HCT116 (cell line): Measurements from ENCODE around the gene MYBPC2. TPM values are rescaled to one million over a fixed set of nuclear protein-coding genes. Genes with fewer than 3 reads are reported as not detected.

Experiments
- ATAC-seq: fragments of 200-7000 bp; cut with Tn5 transposase; 2 replicates; pipeline ENCODE4 v1.9.1; 2020; ENCODE audit warnings: mild to moderate bottlenecking, moderate library complexity
- BruUV-seq: library from RNA; stranded (reverse); fragments of 400-500 nt; replicated peaks from 2 replicates; lab custom pipeline; 2021; lab: Mats Ljungman, UMichigan
- CTCF ChIA-PET: fragments of 300-600 bp; sonication (Branson Sonifier 250); formaldehyde crosslinking; loops from one replicate; lab custom pipeline; 2021; ENCODE audit warnings: antibody characterized with exemption; lab: Charles Lee
- POLR2A ChIA-PET: fragments of 300-600, 350-600 bp; sonication (Branson Sonifier 250); formaldehyde crosslinking; loops from one replicate; lab custom pipeline; 2021; ENCODE audit warnings: antibody characterized with exemption; lab: Charles Lee
- RAD21 ChIA-PET, 2 experiments: fragments of 300-600 bp; sonication (Branson Sonifier 250); formaldehyde crosslinking; loops; one replicate each; lab custom pipeline; 2023; ENCODE audit warnings: low total read pairs in 2 of 2; ENCODE audit not compliant: uncharacterized antibody in 2 of 2, unreplicated experiment in 2 of 2, low non-redundant PET in 1 of 2; lab: Charles Lee
- DNase-seq: peaks from one replicate; pipeline ENCODE4 v3.0.0-alpha.2; 2010; ENCODE audit warnings: low read depth, low spot score
- H2AFZ ChIP-seq: fragments of 200-600 bp; shearing (Covaris generic), sonication (generic); 2 replicates; pipeline ENCODE4 v1.6.1; 2017; ENCODE audit warnings: low read depth, mixed run types, mixed read lengths, antibody characterized with exemption, low read length; ENCODE audit not compliant: poor library complexity, severe bottlenecking
- H3K27ac ChIP-seq: 2 replicates; pipeline ENCODE4 v1.5.1; 2012; ENCODE audit warnings: low read depth, low read length
- H3K27me3 ChIP-seq: fragments of 200-600 bp; sonication (generic); 2 replicates; pipeline ENCODE4 v1.6.1; 2016; ENCODE audit warnings: mixed run types, low read length, mixed read lengths; ENCODE audit not compliant: insufficient read depth
- H3K36me3 ChIP-seq, 2 experiments: fragments of 200-500 bp in 1 of 2; fragments of 200-600 bp in 1 of 2; sonication (Bioruptor generic) in 1 of 2; sonication (generic) in 1 of 2; 2 replicates each; pipeline versions ENCODE4 v1.5.1 to v1.6.1; 2014 to 2016; ENCODE audit warnings: low read length in 2 of 2, inconsistent platforms in 1 of 2, mixed read lengths in 1 of 2, mixed run types in 1 of 2; ENCODE audit not compliant: insufficient read depth in 2 of 2, control insufficient read depth in 1 of 2
- H3K4me1 ChIP-seq, 2 experiments: fragments of 200-600 bp in 1 of 2; sonication (generic) in 1 of 2; 2 replicates each; pipeline versions ENCODE4 v1.5.1 to v1.6.1; 2012 to 2017; ENCODE audit warnings: low read length in 2 of 2, inconsistent platforms in 1 of 2, mild to moderate bottlenecking in 1 of 2, mixed read lengths in 1 of 2, mixed run types in 1 of 2, moderate library complexity in 1 of 2; ENCODE audit not compliant: insufficient read depth in 2 of 2, control insufficient read depth in 1 of 2
- H3K4me2 ChIP-seq: fragments of 200-600 bp; sonication (generic); 2 replicates; pipeline ENCODE4 v1.6.1; 2017; ENCODE audit warnings: mixed run types, low read length, mixed read lengths
- H3K4me3 ChIP-seq, 2 experiments: fragments of 200-600 bp in 1 of 2; sonication (generic) in 1 of 2; replicated peaks in 1 of 2; 2 replicates each; pipeline ENCODE4 v1.5.1; 2011 to 2016; ENCODE audit warnings: low read length in 2 of 2, control low read depth in 1 of 2, low read depth in 1 of 2, mild to moderate bottlenecking in 1 of 2, mixed read lengths in 1 of 2, mixed run types in 1 of 2
- H3K79me2 ChIP-seq: fragments of 200-600 bp; sonication (generic); 2 replicates; pipeline ENCODE4 v1.6.1; 2017; ENCODE audit warnings: mild to moderate bottlenecking, mixed run types, low read length, moderate library complexity, mixed read lengths; ENCODE audit not compliant: insufficient read depth
- H3K9ac ChIP-seq: fragments of 200-600 bp; sonication (generic); 2 replicates; pipeline ENCODE4 v1.6.1; 2016; ENCODE audit warnings: low read length, mixed read lengths
- H3K9me2 ChIP-seq: fragments of 200-600 bp; sonication (generic), shearing (Covaris generic); 2 replicates; pipeline ENCODE4 v1.6.1; 2017; ENCODE audit warnings: mixed run types, mild to moderate bottlenecking, moderate library complexity; ENCODE audit not compliant: insufficient read depth
- H3K9me3 ChIP-seq, 2 experiments: fragments of 200-500 bp in 1 of 2; fragments of 200-600 bp in 1 of 2; sonication (Bioruptor generic) in 1 of 2; sonication (generic) in 1 of 2; 2 replicates each; pipeline ENCODE4 v1.6.1; 2014 to 2017; ENCODE audit warnings: low read length in 2 of 2, mixed read lengths in 2 of 2, inconsistent platforms in 1 of 2, low read depth in 1 of 2, mild to moderate bottlenecking in 1 of 2, mixed run types in 1 of 2, moderate library complexity in 1 of 2; ENCODE audit not compliant: control insufficient read depth in 1 of 2, insufficient read depth in 1 of 2
- H4K20me1 ChIP-seq: fragments of 200-600 bp; sonication (generic), shearing (Covaris generic); 2 replicates; pipeline ENCODE4 v1.6.1; 2017; ENCODE audit warnings: mixed run types, mild to moderate bottlenecking, moderate library complexity; ENCODE audit not compliant: insufficient read depth
- ATF3 ChIP-seq: IDR thresholded peaks from 2 replicates; pipeline ENCODE4 v1.6.1; 2012
- ELF1 ChIP-seq: IDR thresholded peaks from 2 replicates; pipeline ENCODE4 v1.6.1; 2012; ENCODE audit warnings: low read depth, borderline replicate concordance
- EZH2 ChIP-seq: fragments of 200-600 bp; sonication (generic); IDR thresholded peaks from 2 replicates; pipeline ENCODE4 v1.6.1; 2017; ENCODE audit warnings: antibody characterized with exemption, mixed run types
- FOSL1 ChIP-seq: IDR thresholded peaks from 2 replicates; pipeline ENCODE4 v1.6.1; 2012; ENCODE audit warnings: low read depth
- RAD21 ChIP-seq: IDR thresholded peaks from 2 replicates; pipeline ENCODE4 v1.6.1; 2012; ENCODE audit warnings: low read depth, mild to moderate bottlenecking
- REST ChIP-seq: IDR thresholded peaks from 2 replicates; pipeline ENCODE4 v1.6.1; 2012; ENCODE audit warnings: low read depth
- SIN3A ChIP-seq: IDR thresholded peaks from 2 replicates; pipeline ENCODE4 v1.6.1; 2012; ENCODE audit warnings: low read depth
- YY1 ChIP-seq: IDR thresholded peaks from 2 replicates; pipeline ENCODE4 v1.6.1; 2011; ENCODE audit warnings: low read length, low read depth, moderate library complexity, mild to moderate bottlenecking; ENCODE audit not compliant: insufficient replicate concordance; ENCODE audit errors: extremely low read depth
- ZFX ChIP-seq: fragments of 450-650 bp; IDR thresholded peaks from 2 replicates; pipeline ENCODE4 v1.6.1; 2017
- ZNF274 ChIP-seq: fragments of 200-500 bp; sonication (Bioruptor generic); IDR thresholded peaks from 2 replicates; pipeline ENCODE4 v1.6.1; 2014; ENCODE audit warnings: mild to moderate bottlenecking, low read depth, low read length, inconsistent platforms
- intact Hi-C: fragments of 100-400 bp; cut with micrococcal nuclease; formaldehyde crosslinking; loops from 2 replicates; pipeline ENCODE4 v1.10.0; 2022
- total RNA-seq: library from RNA; stranded (reverse); gene quantifications from one replicate; pipeline ENCODE4 v1.2.1, GENCODE V29; 2021; ENCODE audit not compliant: unreplicated experiment
- TF ChIP-seq, protein P1 (sequence below): IDR thresholded peaks from 2 replicates; pipeline ENCODE4 v1.6.1; 2012

The MYBPC2 gene
- total RNA-seq, 1 experiment from 2014 or later, result not detected

- H3K27ac ChIP-seq, result no peak overlapping the region
- no peaks in the 10 kb centered on the region for H4K20me1 ChIP-seq
- no peaks in the 10 kb centered on the region for H3K4me1 ChIP-seq
- H3K9ac ChIP-seq, result no peak overlapping the region
- DNase-seq (no peak), ATAC-seq (no peak)
- POLR2A ChIA-PET, result no interaction called here
- no peak overlapping the region for H3K4me3 ChIP-seq
- TF ChIP-seq REST (no peak), ZFX (no peak), YY1 (no peak), ZNF274 (no peak)
- TF ChIP-seq, protein P1, sequence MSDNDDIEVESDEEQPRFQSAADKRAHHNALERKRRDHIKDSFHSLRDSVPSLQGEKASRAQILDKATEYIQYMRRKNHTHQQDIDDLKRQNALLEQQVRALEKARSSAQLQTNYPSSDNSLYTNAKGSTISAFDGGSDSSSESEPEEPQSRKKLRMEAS, result no peak
- H2AFZ ChIP-seq, result no peak overlapping the region
- RAD21 ChIA-PET, result no interaction called here
- intact Hi-C loops, result no loop called here
- no peaks in the 10 kb centered on the region for H3K9me3 ChIP-seq
- CTCF ChIA-PET, result interaction anchor here (1.2 kb wide), 1 partner anchor 44 kb away, joined by 3 read pairs; no protein-coding TSS in a partner anchor
- peaks cover 8 to 17% of the 10 kb centered on the region in 2 experiments for H3K36me3 ChIP-seq
- BruUV-seq, result no TSS peak
- no peaks in the 10 kb centered on the region for H3K79me2 ChIP-seq
- H3K4me2 ChIP-seq, result no peak overlapping the region
- no peaks in the 10 kb centered on the region for H3K9me2 ChIP-seq
- H3K27me3 ChIP-seq, result no peaks in the 10 kb centered on the region
Measured at GRCh38 chr19:50413096-50413495, 19.6 kb upstream of the MYBPC2 start.

- CTCF ChIA-PET, result interaction anchor here (1.2 kb wide), 1 partner anchor 45 kb away, joined by 3 read pairs; no protein-coding TSS in a partner anchor
- H3K9me2 ChIP-seq, result no peaks in the 10 kb centered on the region
- no peaks in the 10 kb centered on the region for H3K27me3 ChIP-seq
- H3K4me1 ChIP-seq, result no peaks in the 10 kb centered on the region
- TF ChIP-seq ELF1 (no peak), FOSL1 (no peak), SIN3A (no peak), RAD21 (no peak), ATF3 (no peak), EZH2 (no peak)
- TF ChIP-seq, protein P1, result no peak
- TF ChIP-seq, all 23 proteins: peak for 0
- DNase-seq, result no peak
- RAD21 ChIA-PET, result no interaction called here
- Histone ChIP-seq H3K36me3 (peaks cover 8 to 17% of the 10 kb centered on the region in 2 experiments), H3K9me3 (no peaks in the 10 kb centered on the region), H3K9ac (no peak overlapping the region), H3K4me3 (no peak overlapping the region), H3K79me2 (no peaks in the 10 kb centered on the region), H2AFZ (no peak overlapping the region), H3K4me2 (no peak overlapping the region), H4K20me1 (no peaks in the 10 kb centered on the region), H3K27ac (no peak overlapping the region)
- POLR2A ChIA-PET, result no interaction called here
- BruUV-seq, result no TSS peak
- ATAC-seq, result no peak
- intact Hi-C loops, result no loop called here
Measured at GRCh38 chr19:50413531-50413930, 19.2 kb upstream of the MYBPC2 start.
